ENCODE results near the gene TCF23. TPM values are rescaled to one million over a fixed set of nuclear protein-coding genes. Genes with fewer than 3 reads are reported as not detected.

TCF23 gene
- total RNA-seq, 2 donors from 2014 or later, result 8.5 TPM; not detected in 1

- H3K27ac ChIP-seq, result no peak overlapping the region
- H3K36me3 ChIP-seq, result no peaks in the 10 kb centered on the region
- no peaks in the 10 kb centered on the region for H3K9me3 ChIP-seq
- no peak for DNase-seq (ENCODE audit: low spot score)
- intact Hi-C loops (cut with DNase I), result no loop called here
- TF ChIP-seq POLR2A (IDR thresholded peaks at IDR 0.05) (no peak), POLR2AphosphoS5 (IDR thresholded peaks at IDR 0.05) (no peak), CTCF (IDR thresholded peaks at IDR 0.05) (no peak)
- WGBS, result 90% methylated on average over 29 of the region's 29 CpGs
- no peak overlapping the region for H3K4me3 ChIP-seq
- H3K27me3 ChIP-seq (replicated peaks; ENCODE audit: insufficient read depth), result no peaks in the 10 kb centered on the region
- H3K4me1 ChIP-seq (replicated peaks), result no peaks in the 10 kb centered on the region
Observed at GRCh38 chr2:27149570-27150405, 984 bp downstream of the TCF23 start.

GRCh38 chr2:27150639-27151230, 1.9 kb downstream of the TCF23 start:
- no peaks in the 10 kb centered on the region for H3K27me3 ChIP-seq (replicated peaks; ENCODE audit: insufficient read depth)
- H3K4me1 ChIP-seq (replicated peaks), result no peaks in the 10 kb centered on the region
- H3K4me3 ChIP-seq, result no peak overlapping the region
- no peak for DNase-seq (ENCODE audit: low spot score)
- no peaks in the 10 kb centered on the region for H3K36me3 ChIP-seq
- TF ChIP-seq CTCF (IDR thresholded peaks at IDR 0.05) (no peak), POLR2A (IDR thresholded peaks at IDR 0.05) (no peak), POLR2AphosphoS5 (IDR thresholded peaks at IDR 0.05) (no peak)
- 57% methylated on average over 8 of the region's 8 CpGs for WGBS
- no peak overlapping the region for H3K27ac ChIP-seq
- H3K9me3 ChIP-seq, result no peaks in the 10 kb centered on the region
- intact Hi-C loops (cut with DNase I), result no loop called here

GRCh38 chr2:27152102-27152795, 3.4 kb downstream of the TCF23 start:
- no peak for DNase-seq (ENCODE audit: low spot score)
- Histone ChIP-seq H3K4me3 (no peak overlapping the region), H3K4me1 (replicated peaks) (no peaks in the 10 kb centered on the region), H3K27me3 (replicated peaks; ENCODE audit: insufficient read depth) (no peaks in the 10 kb centered on the region), H3K9me3 (no peaks in the 10 kb centered on the region), H3K27ac (no peak overlapping the region), H3K36me3 (no peaks in the 10 kb centered on the region)
- WGBS, result 84% methylated on average over 8 of the region's 8 CpGs
- TF ChIP-seq CTCF (IDR thresholded peaks at IDR 0.05), result no peak
- TF ChIP-seq POLR2AphosphoS5 (IDR thresholded peaks at IDR 0.05), result no peak
- no peak for TF ChIP-seq POLR2A (IDR thresholded peaks at IDR 0.05)
- intact Hi-C loops (cut with DNase I), result no loop called here

- DNase-seq (ENCODE audit: low spot score), result no peak
- no peak overlapping the region for H3K4me3 ChIP-seq
- intact Hi-C loops (cut with DNase I), result no loop called here
- no peak for TF ChIP-seq POLR2A (IDR thresholded peaks at IDR 0.05)
- TF ChIP-seq POLR2AphosphoS5 (IDR thresholded peaks at IDR 0.05), result no peak
- no peak for TF ChIP-seq CTCF (IDR thresholded peaks at IDR 0.05)
- no peaks in the 10 kb centered on the region for H3K4me1 ChIP-seq (replicated peaks)
- H3K27me3 ChIP-seq (replicated peaks; ENCODE audit: insufficient read depth), result no peaks in the 10 kb centered on the region
- WGBS, result 79% methylated on average over 2 of the region's 2 CpGs
- no peaks in the 10 kb centered on the region for H3K36me3 ChIP-seq
- H3K9me3 ChIP-seq, result no peaks in the 10 kb centered on the region
- H3K27ac ChIP-seq, result no peak overlapping the region
Observed at GRCh38 chr2:27152796-27153464, 4.1 kb downstream of the TCF23 start.
